Measurements from ENCODE around the gene GPR85.

- TF ChIP-seq CTCF (IDR thresholded peaks at IDR 0.05) (no peak), POLR2AphosphoS5 (IDR thresholded peaks at IDR 0.05) (no peak), EP300 (IDR thresholded peaks at IDR 0.05) (no peak)
These were observed 23.1 kb upstream of the GPR85 start for GRCh38 chr7:113109718-113110117.

Measured in upper lobe of left lung (tissue), 4 donors.